Hepatocyte (in vitro differentiated cells): ENCODE results near the gene SGCD.

ENCODE experiments used
- CTCF ChIP-seq: fragments of 200-600 bp; sonication (generic); IDR thresholded peaks from 2 replicates; pipeline ENCODE4 v1.5.1; 2016; ENCODE audit warnings: antibody characterized with exemption, mild to moderate bottlenecking; ENCODE audit not compliant: poor library complexity
- EZH2 ChIP-seq: fragments of 200-600 bp; sonication (generic); IDR thresholded peaks from 2 replicates; pipeline ENCODE4 v1.6.1; 2016; ENCODE audit warnings: antibody characterized with exemption, mild to moderate bottlenecking, borderline replicate concordance

- TF ChIP-seq CTCF (no peak), EZH2 (no peak)
Measured at GRCh38 chr5:156655732-156656131, 328.8 kb downstream of the SGCD start.
